Measurements from ENCODE around the gene PTX4. TPM values are rescaled to one million over a fixed set of nuclear protein-coding genes. Genes with fewer than 3 reads are reported as not detected.

PTX4 gene
- total RNA-seq, 1 donor from 2014 or later = not detected

DNA sequence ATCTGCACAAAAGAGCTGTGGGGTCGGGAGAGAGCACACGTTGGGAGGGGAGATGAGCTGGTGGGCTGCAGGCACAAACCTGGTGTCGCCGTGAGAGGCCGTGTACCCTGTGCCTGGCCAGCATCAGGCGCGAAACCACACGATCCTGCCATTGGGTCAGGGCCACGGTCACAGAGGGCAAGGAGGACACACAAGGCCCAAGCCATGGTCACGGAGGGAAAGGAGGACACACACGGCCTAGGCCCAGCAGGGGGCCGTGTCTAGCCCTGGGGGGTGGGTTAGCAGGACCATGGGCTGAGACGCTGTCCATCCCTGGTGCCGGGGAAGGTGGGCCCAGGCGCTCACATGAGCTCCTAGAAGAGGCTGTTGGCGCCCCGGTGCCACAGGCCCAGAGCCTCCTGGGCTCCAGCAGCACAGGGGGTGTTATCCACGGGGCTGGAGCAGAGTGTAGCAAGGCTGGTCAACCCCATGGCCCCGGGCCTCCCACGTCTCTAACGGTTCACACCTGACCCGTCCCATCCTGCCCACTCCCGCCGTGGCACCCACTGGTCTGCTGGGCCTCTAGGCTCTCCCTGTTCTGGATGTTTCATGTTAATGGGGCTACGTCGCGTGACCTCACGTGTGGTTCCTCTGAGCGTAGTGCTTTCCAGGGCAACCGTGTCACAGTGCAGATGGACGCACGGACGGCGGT is 36.9 kb downstream of the PTX4 start:
- Histone ChIP-seq H3K9me3 (replicated peaks) (no peaks in the 10 kb centered on the region), H3K27me3 (ENCODE audit: low read depth) (no peaks in the 10 kb centered on the region), H3K36me3 (peaks cover 98% of the 10 kb centered on the region), H3K27ac (replicated peaks) (no peak overlapping the region), H3K4me1 (no peaks in the 10 kb centered on the region), H3K4me3 (no peak overlapping the region)
- DNase-seq = no peak
- TF ChIP-seq, protein P1, sequence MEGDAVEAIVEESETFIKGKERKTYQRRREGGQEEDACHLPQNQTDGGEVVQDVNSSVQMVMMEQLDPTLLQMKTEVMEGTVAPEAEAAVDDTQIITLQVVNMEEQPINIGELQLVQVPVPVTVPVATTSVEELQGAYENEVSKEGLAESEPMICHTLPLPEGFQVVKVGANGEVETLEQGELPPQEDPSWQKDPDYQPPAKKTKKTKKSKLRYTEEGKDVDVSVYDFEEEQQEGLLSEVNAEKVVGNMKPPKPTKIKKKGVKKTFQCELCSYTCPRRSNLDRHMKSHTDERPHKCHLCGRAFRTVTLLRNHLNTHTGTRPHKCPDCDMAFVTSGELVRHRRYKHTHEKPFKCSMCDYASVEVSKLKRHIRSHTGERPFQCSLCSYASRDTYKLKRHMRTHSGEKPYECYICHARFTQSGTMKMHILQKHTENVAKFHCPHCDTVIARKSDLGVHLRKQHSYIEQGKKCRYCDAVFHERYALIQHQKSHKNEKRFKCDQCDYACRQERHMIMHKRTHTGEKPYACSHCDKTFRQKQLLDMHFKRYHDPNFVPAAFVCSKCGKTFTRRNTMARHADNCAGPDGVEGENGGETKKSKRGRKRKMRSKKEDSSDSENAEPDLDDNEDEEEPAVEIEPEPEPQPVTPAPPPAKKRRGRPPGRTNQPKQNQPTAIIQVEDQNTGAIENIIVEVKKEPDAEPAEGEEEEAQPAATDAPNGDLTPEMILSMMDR (IDR thresholded peaks at IDR 0.05; ENCODE audit: borderline replicate concordance) = no peak
- intact Hi-C loops (cut with micrococcal nuclease) = no loop called here

DNA sequence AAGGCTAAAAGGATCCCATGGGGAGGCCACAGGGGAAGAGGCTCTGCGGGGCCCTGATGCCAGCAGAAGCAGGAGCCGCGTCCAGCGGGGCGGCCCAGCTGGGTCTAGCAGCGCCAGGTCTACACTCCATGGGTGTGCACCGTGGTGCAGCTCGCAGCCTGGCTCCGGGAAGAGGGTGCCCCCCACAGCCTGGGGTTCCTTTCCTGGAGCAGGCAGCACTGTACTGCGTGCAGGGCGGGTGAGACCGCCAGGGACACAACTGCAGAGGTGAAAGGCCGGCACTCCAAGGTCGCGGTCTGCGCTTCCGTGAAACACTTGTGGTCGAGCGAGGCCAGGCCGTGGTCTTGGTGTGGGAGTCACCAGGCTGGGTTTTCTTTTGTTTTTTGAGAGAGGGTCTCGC is 37.9 kb downstream of the PTX4 start:
- TF ChIP-seq, protein P1 (IDR thresholded peaks at IDR 0.05; ENCODE audit: borderline replicate concordance) = no peak
- no peaks in the 10 kb centered on the region for H3K9me3 ChIP-seq (replicated peaks)
- H3K27me3 ChIP-seq (ENCODE audit: low read depth) = no peaks in the 10 kb centered on the region
- H3K36me3 ChIP-seq = peaks cover 100% of the 10 kb centered on the region
- no peak for DNase-seq
- H3K4me1 ChIP-seq = no peaks in the 10 kb centered on the region
- H3K27ac ChIP-seq (replicated peaks) = no peak overlapping the region
- H3K4me3 ChIP-seq = no peak overlapping the region
- intact Hi-C loops (cut with micrococcal nuclease) = no loop called here

DNA sequence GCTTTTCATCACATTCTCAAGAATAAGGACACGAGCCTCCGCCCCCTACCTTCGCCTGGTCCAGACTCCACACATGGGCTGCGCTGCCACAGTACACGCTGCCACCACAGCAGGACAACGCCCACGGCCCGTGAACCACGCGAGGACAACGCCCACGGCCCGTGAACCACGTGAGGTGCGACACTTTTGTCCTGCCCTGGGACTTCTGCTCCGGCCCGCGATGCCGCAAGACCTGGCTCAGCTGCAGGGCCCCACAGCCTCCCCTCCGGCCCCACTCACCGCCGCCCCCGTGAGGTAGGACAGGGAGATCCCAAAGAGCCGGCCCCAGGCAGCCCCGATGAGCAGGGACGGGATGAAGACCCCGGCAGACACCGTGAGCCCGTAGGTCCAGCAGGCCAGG is 38.5 kb downstream of the PTX4 start:
- DNase-seq = no peak
- H3K9me3 ChIP-seq (replicated peaks) = no peaks in the 10 kb centered on the region
- H3K36me3 ChIP-seq = peaks cover 100% of the 10 kb centered on the region
- no peaks in the 10 kb centered on the region for H3K4me1 ChIP-seq
- no peak overlapping the region for H3K4me3 ChIP-seq
- no peak overlapping the region for H3K27ac ChIP-seq (replicated peaks)
- no peaks in the 10 kb centered on the region for H3K27me3 ChIP-seq (ENCODE audit: low read depth)
- intact Hi-C loops (cut with micrococcal nuclease) = no loop called here
- TF ChIP-seq, protein P1 (IDR thresholded peaks at IDR 0.05; ENCODE audit: borderline replicate concordance) = no peak

DNA sequence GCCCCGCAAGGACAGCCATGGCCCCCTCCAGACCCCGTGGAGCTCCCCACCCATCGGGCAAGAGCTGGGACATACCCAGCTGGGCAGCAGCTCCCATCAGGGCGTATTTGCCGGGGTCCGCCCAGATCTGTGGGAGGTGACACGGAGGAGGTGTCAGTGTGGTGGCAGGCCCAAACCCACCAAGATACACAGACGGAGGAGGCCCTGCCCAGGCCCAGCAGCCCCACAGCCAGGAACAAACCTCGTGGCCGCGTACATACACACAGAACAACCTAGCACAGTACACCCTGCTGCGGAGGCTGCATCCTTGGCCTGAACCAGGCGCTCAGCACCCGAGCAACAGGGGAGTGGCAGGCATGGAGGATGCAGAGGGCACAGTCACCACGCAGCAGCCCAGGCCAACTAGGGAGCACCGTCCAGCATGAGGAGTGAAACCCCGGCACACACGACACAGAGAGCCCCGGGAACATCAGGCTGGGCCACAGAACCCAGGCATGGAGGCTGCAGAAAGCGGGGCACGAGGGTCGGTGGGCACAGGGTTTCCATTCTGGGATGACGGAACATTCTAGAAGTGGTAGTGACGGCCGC is 39.4 kb downstream of the PTX4 start:
- Histone ChIP-seq H3K36me3 (peaks cover 91% of the 10 kb centered on the region), H3K9me3 (replicated peaks) (no peaks in the 10 kb centered on the region), H3K27ac (replicated peaks) (no peak overlapping the region), H3K4me3 (no peak overlapping the region), H3K4me1 (no peaks in the 10 kb centered on the region), H3K27me3 (ENCODE audit: low read depth) (no peaks in the 10 kb centered on the region)
- TF ChIP-seq, protein P1 (IDR thresholded peaks at IDR 0.05; ENCODE audit: borderline replicate concordance) = no peak
- intact Hi-C loops (cut with micrococcal nuclease) = no loop called here
- DNase-seq = no peak

DNA sequence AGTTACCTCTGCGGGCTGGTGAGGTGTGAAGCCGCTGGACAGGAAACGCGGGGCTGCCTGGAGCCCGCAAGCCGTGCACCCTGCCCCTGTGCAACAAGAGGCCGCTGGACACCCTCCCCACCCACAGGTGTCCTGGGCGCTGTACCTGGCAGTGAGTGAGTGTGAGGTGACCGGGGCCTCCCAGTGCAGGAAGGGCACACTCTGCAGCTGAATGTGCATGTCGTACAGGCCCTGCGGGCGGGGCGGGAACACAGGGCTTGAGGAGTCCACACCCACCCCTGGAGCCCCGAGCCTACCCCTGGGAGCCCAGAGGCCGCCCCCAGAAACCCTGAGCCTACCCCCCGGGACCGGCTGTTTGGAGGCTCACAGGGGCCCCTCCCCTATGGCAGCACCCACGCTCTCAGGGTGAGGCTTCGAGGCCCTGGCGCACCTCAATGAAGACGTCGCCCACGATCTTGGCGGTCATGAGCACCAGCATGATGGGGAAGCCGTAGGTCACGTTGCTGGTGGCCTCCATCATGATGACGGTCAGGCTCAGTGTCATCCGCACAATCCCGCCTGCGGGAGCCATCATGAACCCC is 40.1 kb downstream of the PTX4 start:
- Histone ChIP-seq H3K27ac (replicated peaks) (no peak overlapping the region), H3K27me3 (ENCODE audit: low read depth) (no peaks in the 10 kb centered on the region), H3K4me3 (no peak overlapping the region), H3K9me3 (replicated peaks) (no peaks in the 10 kb centered on the region), H3K36me3 (peaks cover 85% of the 10 kb centered on the region), H3K4me1 (no peaks in the 10 kb centered on the region)
- intact Hi-C loops (cut with micrococcal nuclease) = no loop called here
- no peak for DNase-seq
- TF ChIP-seq, protein P1 (IDR thresholded peaks at IDR 0.05; ENCODE audit: borderline replicate concordance) = no peak

All from left ventricle myocardium inferior (tissue), 1 donor.